Activated CD8-positive, alpha-beta memory T cell treated with anti-CD3 and anti-CD28 coated beads, Interleukin-2, amount 50 U/mL, for 1 hour (primary cell): Measurements from ENCODE around the gene TEX52.
A peak's percentile ranks its signal among the peaks of the same experiment; 100 is the strongest.

Experiments
- DNase-seq: peaks from one replicate; pipeline ENCODE4 v3.0.0-alpha.2; 2020; ENCODE audit errors: extremely low read depth

Gene TEX52

GRCh38 chr12:2832550-2833127 is 24.2 kb downstream of the TEX52 start:
- no peak for DNase-seq

GRCh38 chr12:2829275-2829674 is 27.6 kb downstream of the TEX52 start:
- no peak for DNase-seq

GRCh38 chr12:2826721-2827515 is 29.9 kb downstream of the TEX52 start:
- DNase-seq = no peak

- no peak for DNase-seq
These were observed 30.8 kb downstream of the TEX52 start for GRCh38 chr12:2826036-2826435.

- no peak for DNase-seq
These were observed 31.7 kb downstream of the TEX52 start for GRCh38 chr12:2825132-2825531.

GRCh38 chr12:2824541-2824940 is 32.3 kb downstream of the TEX52 start:
- DNase-seq = no peak

- DNase-seq = no peak
These were observed 33.4 kb downstream of the TEX52 start for GRCh38 chr12:2823483-2823882.

GRCh38 chr12:2820432-2820831 is 36.4 kb downstream of the TEX52 start:
- DNase-seq = no peak

- no peak for DNase-seq
These were observed 37.0 kb downstream of the TEX52 start for GRCh38 chr12:2819810-2820209.

GRCh38 chr12:2813214-2814185 is 43.3 kb downstream of the TEX52 start:
- no peak for DNase-seq

GRCh38 chr12:2812290-2813213 is 44.3 kb downstream of the TEX52 start, which contains the start of gene ITFG2:
TSS of gene ITFG2 (plus strand) at chr12:2812668. CDS start at chr12:2812761, 93 bp downstream.
- peak; percentile 91 for DNase-seq

GRCh38 chr12:2811801-2812200 is 45.0 kb downstream of the TEX52 start:
- DNase-seq = no peak

- no peak for DNase-seq
These were observed 50.1 kb downstream of the TEX52 start for GRCh38 chr12:2806700-2807099.

- no peak for DNase-seq
These were observed 51.7 kb downstream of the TEX52 start for GRCh38 chr12:2805143-2805520.

- DNase-seq = no peak
These were observed 52.3 kb downstream of the TEX52 start for GRCh38 chr12:2804393-2805142.

GRCh38 chr12:2803635-2804392 is 53.0 kb downstream of the TEX52 start:
- DNase-seq = no peak

- DNase-seq = no peak
These were observed 55.6 kb downstream of the TEX52 start for GRCh38 chr12:2801044-2801783.

- no peak for DNase-seq
These were observed 56.7 kb downstream of the TEX52 start for GRCh38 chr12:2800046-2800570.
